Aorta (tissue), 5 donors: ENCODE results near the gene PCBD1. TPM values are rescaled to one million over a fixed set of nuclear protein-coding genes. Genes with fewer than 3 reads are reported as not detected.

ENCODE experiments used
- ATAC-seq: fragments of 200-7000 bp; cut with Tn5 transposase; one replicate; pipeline ENCODE4 v1.9.1; 2022; ENCODE audit warnings: moderate library complexity; ENCODE audit not compliant: low FRiP score
- DNase-seq, 2 donors: peaks; one replicate each; pipeline ENCODE4 v3.0.0-alpha.2; 2020
- H3K27ac ChIP-seq, 2 donors: one replicate each; pipeline ENCODE4 v1.5.1; 2013; ENCODE audit warnings: low read length in 2 of 2, mild to moderate bottlenecking in 2 of 2, moderate library complexity in 2 of 2, control low read depth in 1 of 2, inconsistent platforms in 1 of 2, low read depth in 1 of 2
- H3K27me3 ChIP-seq, 2 donors: one replicate each; pipeline ENCODE4 v1.6.1; 2013; ENCODE audit warnings: control low read depth in 1 of 2, low read length in 1 of 2, mild to moderate bottlenecking in 1 of 2, moderate library complexity in 1 of 2; ENCODE audit not compliant: insufficient read depth in 2 of 2, control insufficient read depth in 1 of 2
- H3K36me3 ChIP-seq, 2 donors: one replicate each; pipeline ENCODE4 v1.6.1; 2013; ENCODE audit warnings: control low read depth in 1 of 2, low read length in 1 of 2, mild to moderate bottlenecking in 1 of 2; ENCODE audit not compliant: insufficient read depth in 2 of 2, control insufficient read depth in 1 of 2
- H3K4me1 ChIP-seq, 2 donors: one replicate each; pipeline ENCODE4 v1.6.1; 2013; ENCODE audit warnings: low read length in 2 of 2, control low read depth in 1 of 2, mild to moderate bottlenecking in 1 of 2, moderate library complexity in 1 of 2; ENCODE audit not compliant: insufficient read depth in 2 of 2, control insufficient read depth in 1 of 2
- H3K4me3 ChIP-seq, 2 donors: one replicate each; pipeline ENCODE4 v1.5.1; 2013; ENCODE audit warnings: low read length in 2 of 2, control low read depth in 1 of 2, mild to moderate bottlenecking in 1 of 2
- H3K9me3 ChIP-seq: one replicate; pipeline ENCODE4 v1.6.1; 2013; ENCODE audit warnings: mild to moderate bottlenecking, low read length; ENCODE audit not compliant: control insufficient read depth
- WGBS, 2 donors: extraction: QIAGEN DNeasy Blood & Tissue Kit; methylation state at CpG; one replicate each; pipeline ENCODE4 v1.1.7; 2013; 5-methylcytosine and 5-hydroxymethylcytosine counted together
- intact Hi-C, 2 donors: fragments of 100-400 bp; cut with DNase I; formaldehyde crosslinking; loops; one replicate each; pipeline versions ENCODE4 v1.14.2 to v1.15.0; 2022
- polyA plus RNA-seq, 2 donors: library from polyadenylated mRNA; stranded (reverse); fragments of 200-250 nt; gene quantifications; one replicate each; pipeline ENCODE4 v1.2.3, GENCODE V29; 2013
- total RNA-seq, 2 donors: library from RNA; stranded (reverse); fragmentation: NEBNext Ultra II Directional; extraction: Animal tissue kit (Norgen Biotek cat#: 25700); gene quantifications; one replicate each; pipeline ENCODE4 v1.2.1, GENCODE V29; 2021
- donor health status: healthy with polysubstance abuse.
- donor health status: Bipolar disorder and iron deficiency.
- donor health status: DM: no; HTN: no; CAD: no.
- donor health status: DM: no; HTN: no; CAD: no.
- donor health status: DM: yes; HTN: yes; CAD: no.

The PCBD1 gene
- total and polyA plus RNA-seq, 4 donors = 46.0 to 84.3 (median 57.4) TPM

GRCh38 chr10:70885931-70886903 lies 2.1 kb downstream of the PCBD1 start:
- H3K4me3 ChIP-seq = no peak overlapping the region
- intact Hi-C loops = no loop called here
- ATAC-seq = no peak
- H3K36me3 ChIP-seq = peaks cover 2 to 9% of the 10 kb centered on the region in 2 donors
- H3K27me3 ChIP-seq = no peaks in the 10 kb centered on the region
- 74 to 77% methylated on average over 18 of the region's 18 CpGs for WGBS, 2 donors
- no peak for DNase-seq
- no peaks in the 10 kb centered on the region for H3K9me3 ChIP-seq
- H3K27ac ChIP-seq = no peak overlapping the region
- no peaks in the 10 kb centered on the region for H3K4me1 ChIP-seq

- intact Hi-C loops = no loop called here
- no peak overlapping the region for H3K27ac ChIP-seq
- peaks cover 2 to 9% of the 10 kb centered on the region in 2 donors for H3K36me3 ChIP-seq
- H3K27me3 ChIP-seq = no peaks in the 10 kb centered on the region
- no peak for ATAC-seq
- no peak for DNase-seq
- H3K9me3 ChIP-seq = no peaks in the 10 kb centered on the region
- H3K4me1 ChIP-seq = no peaks in the 10 kb centered on the region
- no peak overlapping the region for H3K4me3 ChIP-seq
- WGBS, 2 donors = 76 to 85% methylated on average over 4 of the region's 4 CpGs
Observed at GRCh38 chr10:70885481-70885880, 2.9 kb downstream of the PCBD1 start.

- ATAC-seq (no peak), DNase-seq (no peak)
- Histone ChIP-seq H3K4me1 (no peaks in the 10 kb centered on the region), H3K27me3 (no peaks in the 10 kb centered on the region), H3K27ac (no peak overlapping the region), H3K4me3 (no peak overlapping the region), H3K36me3 (peaks cover 2 to 9% of the 10 kb centered on the region in 2 donors), H3K9me3 (no peaks in the 10 kb centered on the region)
- intact Hi-C loops = no loop called here
- 94 to 96% methylated on average over 1 of the region's 1 CpG for WGBS, 2 donors
Observed at GRCh38 chr10:70884741-70885140, 3.6 kb downstream of the PCBD1 start.

- Histone ChIP-seq H3K36me3 (peaks cover 5% of the 10 kb centered on the region in 2 donors), H3K4me3 (no peak overlapping the region), H3K9me3 (no peaks in the 10 kb centered on the region), H3K4me1 (no peaks in the 10 kb centered on the region), H3K27ac (no peak overlapping the region), H3K27me3 (no peaks in the 10 kb centered on the region)
- intact Hi-C loops = loop anchor here (1.0 to 2.0 kb wide), 2 partner anchors 63 to 65 kb away; partner anchors contain the start of gene SGPL1 (in 1 of the 2)
- DNase-seq (peak in 1 of 2 donors; percentile 81), ATAC-seq (peak; percentile 85)
- 4 to 6% methylated on average over 4 of the region's 4 CpGs for WGBS, 2 donors
Observed at GRCh38 chr10:70880077-70880534, 8.3 kb downstream of the PCBD1 start.

GRCh38 chr10:70879207-70879606 lies 9.2 kb downstream of the PCBD1 start:
- Histone ChIP-seq H3K27me3 (no peaks in the 10 kb centered on the region), H3K4me3 (no peak overlapping the region), H3K36me3 (peaks cover 3 to 5% of the 10 kb centered on the region in 2 donors), H3K27ac (no peak overlapping the region), H3K4me1 (no peaks in the 10 kb centered on the region), H3K9me3 (no peaks in the 10 kb centered on the region)
- ATAC-seq (no peak), DNase-seq (no peak)
- 22 to 38% methylated on average over 1 of the region's 1 CpG for WGBS, 2 donors
- intact Hi-C loops = loop anchor here (5.0 kb wide), 1 partner anchor 327 kb away; no protein-coding TSS in a partner anchor

GRCh38 chr10:70874061-70874460 lies 14.3 kb downstream of the PCBD1 start:
- Histone ChIP-seq H3K27me3 (no peaks in the 10 kb centered on the region), H3K36me3 (peaks cover 0 to 9% of the 10 kb centered on the region in 2 donors), H3K9me3 (no peaks in the 10 kb centered on the region), H3K4me1 (no peaks in the 10 kb centered on the region), H3K4me3 (no peak overlapping the region), H3K27ac (no peak overlapping the region)
- no peak for DNase-seq
- intact Hi-C loops = no loop called here
- WGBS, 2 donors = 90 to 91% methylated on average over 7 of the region's 7 CpGs
- ATAC-seq = no peak

GRCh38 chr10:70872291-70872690 lies 16.1 kb downstream of the PCBD1 start:
- H3K4me1 ChIP-seq = no peaks in the 10 kb centered on the region
- DNase-seq (no peak), ATAC-seq (no peak)
- H3K4me3 ChIP-seq = no peak overlapping the region
- peaks cover 6 to 9% of the 10 kb centered on the region in 2 donors for H3K36me3 ChIP-seq
- H3K27me3 ChIP-seq = no peaks in the 10 kb centered on the region
- H3K27ac ChIP-seq = no peak overlapping the region
- 89 to 93% methylated on average over 7 of the region's 7 CpGs for WGBS, 2 donors
- intact Hi-C loops = no loop called here
- H3K9me3 ChIP-seq = no peaks in the 10 kb centered on the region

- H3K9me3 ChIP-seq = no peaks in the 10 kb centered on the region
- H3K27me3 ChIP-seq = no peaks in the 10 kb centered on the region
- ATAC-seq = no peak
- no peaks in the 10 kb centered on the region for H3K4me1 ChIP-seq
- H3K4me3 ChIP-seq = no peak overlapping the region
- 88 to 94% methylated on average over 4 of the region's 4 CpGs for WGBS, 2 donors
- intact Hi-C loops = no loop called here
- H3K36me3 ChIP-seq = peaks cover 5 to 6% of the 10 kb centered on the region in 2 donors
- H3K27ac ChIP-seq = no peak overlapping the region
- DNase-seq = peak in 1 of 2 donors; percentile 60
Observed at GRCh38 chr10:70866424-70866823, 21.9 kb downstream of the PCBD1 start.

GRCh38 chr10:70864935-70865334 lies 23.4 kb downstream of the PCBD1 start:
- no peaks in the 10 kb centered on the region for H3K4me1 ChIP-seq
- H3K4me3 ChIP-seq = no peak overlapping the region
- no peak overlapping the region for H3K27ac ChIP-seq
- H3K27me3 ChIP-seq = no peaks in the 10 kb centered on the region
- no peaks in the 10 kb centered on the region for H3K9me3 ChIP-seq
- DNase-seq (no peak), ATAC-seq (no peak)
- intact Hi-C loops = no loop called here
- 96 to 97% methylated on average over 1 of the region's 1 CpG for WGBS, 2 donors
- peaks cover 5 to 6% of the 10 kb centered on the region in 2 donors for H3K36me3 ChIP-seq
